ENCODE data around the gene EVC2.
"Not testable (repeated sequence)": the region's sequence is repeated elsewhere in the genome, so short reads cannot be mapped to it uniquely, and the experiment has no call there.

GRCh38 chr4:5593828-5594227 lies 114.5 kb downstream of the EVC2 start:
- not testable (repeated sequence) for TF ChIP-seq CTCF, POLR2A (IDR thresholded peaks at IDR 0.05)
